Activated CD4-positive, CD25-positive, alpha-beta regulatory T cell (primary cell): ENCODE results near the gene ZNF710.

Experiments used
- DNase-seq, 4 experiments: peaks; one replicate each; lab custom pipeline; 2025; lab: John Stamatoyannopoulos, UW

The ZNF710 gene

GRCh38 chr15:90018216-90018831 lies 17.2 kb downstream of the ZNF710 start:
- no peak for DNase-seq

GRCh38 chr15:90019611-90020010 lies 18.5 kb downstream of the ZNF710 start:
- DNase-seq: no peak

DNA sequence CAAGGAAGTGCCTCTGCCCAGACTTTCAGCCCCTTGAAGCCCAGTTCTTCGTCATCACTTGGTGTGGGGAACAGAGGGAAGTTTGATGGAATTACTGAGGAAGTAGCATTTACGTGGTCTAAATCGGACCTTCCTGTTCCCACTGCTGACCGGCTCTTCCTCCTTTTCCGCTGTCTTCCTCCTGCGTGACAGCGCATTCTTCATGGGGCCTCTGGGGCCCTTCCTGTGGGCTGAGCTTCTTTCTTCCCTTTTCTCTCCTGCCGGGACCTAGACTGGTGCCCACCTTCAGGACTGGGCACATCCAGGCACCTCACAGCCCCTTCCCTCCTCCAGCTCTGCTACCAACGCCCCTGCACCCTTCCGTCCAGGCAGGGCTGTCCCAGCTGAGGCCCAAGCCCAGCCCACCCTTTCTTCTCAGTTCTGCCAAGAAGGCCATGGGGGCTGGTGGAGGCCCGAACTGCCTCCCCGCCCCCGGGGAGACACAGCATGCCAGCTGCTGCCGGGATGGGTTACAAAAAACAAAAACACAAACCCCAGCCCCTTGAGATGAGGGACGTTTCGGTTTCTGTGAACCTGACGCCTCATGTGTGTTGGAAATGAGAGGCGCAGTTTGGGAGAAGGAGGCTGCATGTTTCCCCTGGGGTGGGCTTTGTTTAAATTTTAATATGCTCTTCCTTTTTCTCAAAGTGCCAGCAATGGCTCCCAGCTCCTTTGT lies 19.1 kb downstream of the ZNF710 start:
- DNase-seq: no peak

DNA sequence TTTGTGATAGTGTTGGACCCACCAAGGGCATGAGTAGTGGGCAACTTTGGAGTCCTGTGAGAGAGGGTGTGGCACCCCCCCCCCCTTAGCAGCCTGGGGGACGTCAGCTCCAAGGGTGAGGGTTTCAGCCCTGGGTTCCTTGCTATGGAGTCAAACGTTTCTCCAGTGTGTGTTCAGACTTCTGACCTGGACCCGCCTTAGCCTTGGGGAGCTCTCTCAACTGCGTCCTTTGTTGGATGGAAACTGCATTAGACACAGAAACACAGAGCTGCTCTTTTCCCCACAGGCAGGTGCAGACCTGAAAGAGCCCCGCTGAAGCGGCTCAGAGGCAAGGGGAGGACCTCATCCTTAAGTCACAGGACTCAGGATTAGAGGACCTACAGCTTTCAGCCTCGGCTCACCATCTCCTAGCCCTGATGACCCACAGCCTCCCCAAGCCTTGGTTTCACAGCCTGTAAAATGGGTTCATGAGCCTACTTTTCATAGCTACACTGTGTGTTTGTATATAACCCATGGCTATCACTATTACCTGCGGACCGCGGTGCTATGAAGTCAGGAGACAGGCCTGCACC lies 19.9 kb downstream of the ZNF710 start:
- DNase-seq: no peak

DNA sequence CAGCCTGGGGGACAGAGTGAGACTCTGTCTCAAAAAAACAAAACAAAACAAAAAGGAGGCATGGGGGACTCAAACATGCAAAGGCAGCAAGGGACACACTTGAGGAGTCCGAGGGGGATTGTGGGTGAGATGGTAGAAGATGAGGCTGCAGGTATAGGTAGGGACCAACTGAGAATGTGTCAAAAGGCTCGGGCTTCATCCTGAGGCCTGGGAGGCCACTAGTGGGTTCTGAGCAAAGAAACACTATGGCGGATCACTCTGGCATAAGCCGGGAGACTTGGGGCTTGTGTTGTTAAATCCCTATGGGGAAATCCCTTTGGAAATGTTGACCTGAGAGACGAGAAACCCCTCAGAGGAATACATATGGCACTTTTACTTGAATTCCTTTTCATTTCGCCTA lies 21.2 kb downstream of the ZNF710 start:
- no peak for DNase-seq

GRCh38 chr15:90022905-90023700 lies 22.0 kb downstream of the ZNF710 start:
- no peak for DNase-seq

GRCh38 chr15:90024406-90024805 lies 23.3 kb downstream of the ZNF710 start:
- no peak for DNase-seq

GRCh38 chr15:90025489-90026033 lies 24.4 kb downstream of the ZNF710 start:
- DNase-seq: no peak

DNA sequence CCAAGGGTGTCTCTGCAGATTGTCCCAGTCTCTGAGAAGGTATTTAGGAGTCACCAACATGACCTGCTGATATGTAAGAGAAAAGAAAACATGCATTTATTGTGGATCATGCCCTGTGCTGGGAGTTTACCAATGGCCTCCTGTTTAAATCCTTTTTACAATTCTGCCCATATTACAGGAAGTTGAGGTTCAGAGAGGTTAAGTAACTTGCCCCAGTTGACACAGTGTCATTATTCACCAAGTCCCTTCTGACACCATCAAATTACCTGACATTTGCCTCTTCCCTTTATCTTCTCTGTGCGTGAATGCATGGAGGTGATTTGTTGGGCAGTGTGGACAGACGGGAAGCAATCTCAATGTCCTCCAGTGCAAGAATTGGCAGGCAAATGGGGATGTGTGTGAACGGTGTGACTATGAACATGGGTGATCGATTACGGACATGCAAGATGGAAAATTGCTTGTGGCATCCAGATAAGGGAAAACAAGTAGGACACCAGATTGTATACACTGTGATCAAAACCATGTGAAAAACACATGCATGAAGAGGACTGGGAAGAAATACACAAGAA lies 27.3 kb downstream of the ZNF710 start:
- no peak for DNase-seq

DNA sequence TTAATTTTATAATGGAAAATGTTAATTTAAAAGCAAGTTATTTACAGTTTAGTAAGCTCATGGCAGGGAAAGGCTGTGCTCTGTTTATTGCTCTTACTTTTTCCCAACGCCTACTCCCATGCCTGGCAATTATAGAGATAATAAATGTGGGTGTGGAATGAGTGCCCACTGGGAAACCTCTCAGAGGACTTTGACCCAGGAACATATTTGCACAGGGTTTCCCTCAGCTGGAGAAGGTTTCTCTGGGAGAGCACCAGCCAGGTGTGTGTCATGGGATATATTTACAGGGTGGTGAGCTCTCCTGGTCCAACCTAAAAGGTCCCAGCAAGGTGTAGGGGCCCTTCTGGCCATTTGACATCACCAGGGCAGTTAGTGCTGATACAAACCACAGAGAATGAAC lies 27.9 kb downstream of the ZNF710 start:
- DNase-seq: no peak

- DNase-seq: no peak
Measured at GRCh38 chr15:90030376-90030775, 29.3 kb downstream of the ZNF710 start.

DNA sequence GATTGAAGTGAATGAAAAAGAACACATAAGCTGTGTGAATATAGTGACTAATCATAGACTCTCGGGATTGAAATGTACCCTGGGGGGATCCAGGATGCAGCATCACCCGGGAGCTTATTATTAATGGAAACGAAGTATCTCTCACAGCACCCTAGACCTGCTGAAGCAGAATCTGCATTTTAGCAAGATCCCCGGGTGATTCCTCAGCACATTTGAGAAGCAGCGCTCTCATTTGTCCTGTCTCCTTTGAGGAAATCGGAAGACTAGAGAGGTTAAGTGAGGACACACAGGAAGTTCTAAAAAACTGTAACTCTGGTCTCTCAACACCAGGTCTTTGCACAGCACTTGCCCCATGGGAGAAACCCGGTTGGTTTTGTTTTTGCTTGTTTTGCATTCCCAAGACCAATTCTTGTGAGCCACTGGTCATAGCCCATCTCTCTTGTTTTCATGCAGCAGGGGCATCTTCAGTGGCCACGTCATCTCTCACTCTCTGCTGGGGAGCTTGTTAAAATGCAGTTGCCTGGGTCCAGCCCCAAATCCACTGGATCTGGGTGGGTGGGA lies 30.2 kb downstream of the ZNF710 start:
- DNase-seq: no peak

DNA sequence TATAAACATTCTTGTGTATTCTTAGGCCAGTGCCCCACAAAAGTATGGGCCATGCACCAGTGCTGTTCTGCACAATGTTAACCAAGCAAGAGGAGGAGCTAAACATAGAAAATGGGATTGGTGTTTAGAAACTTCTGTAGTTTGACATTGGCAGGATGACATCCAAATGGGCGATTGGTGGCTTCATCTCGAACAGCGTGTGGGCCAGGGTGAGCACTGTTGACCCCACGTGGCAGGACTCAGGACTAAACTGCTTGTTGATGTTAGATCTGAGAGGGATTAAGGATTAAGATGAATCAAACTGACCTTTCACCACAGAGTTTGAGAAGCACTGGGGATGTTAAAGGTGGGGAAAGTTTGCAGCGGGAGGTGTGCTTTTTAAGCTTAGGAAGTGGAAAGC lies 31.9 kb downstream of the ZNF710 start:
- DNase-seq: no peak

DNA sequence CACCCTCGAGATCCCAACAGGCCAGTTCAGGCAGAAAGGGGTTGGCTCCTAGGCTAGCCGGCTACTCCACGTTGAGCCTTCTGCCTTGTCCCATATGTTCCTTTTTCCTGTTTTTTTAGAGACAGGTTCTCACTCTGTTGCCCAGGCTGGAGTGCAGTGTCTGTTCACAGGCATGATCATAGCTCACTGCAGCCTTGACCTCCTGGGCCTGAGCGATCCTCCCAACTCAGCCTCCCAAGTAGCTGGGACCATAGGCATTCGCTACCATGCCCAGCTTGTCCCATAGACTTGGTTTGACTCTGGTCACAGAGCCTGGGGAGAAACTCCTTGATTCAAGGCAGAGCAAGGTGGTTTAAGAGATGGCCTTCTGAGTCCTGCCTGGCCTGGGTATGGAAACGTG lies 32.3 kb downstream of the ZNF710 start:
- DNase-seq: no peak

- no peak for DNase-seq
Measured at GRCh38 chr15:90035095-90035839, 34.1 kb downstream of the ZNF710 start.

- no peak for DNase-seq
Measured at GRCh38 chr15:90035840-90036230, 34.7 kb downstream of the ZNF710 start.

DNA sequence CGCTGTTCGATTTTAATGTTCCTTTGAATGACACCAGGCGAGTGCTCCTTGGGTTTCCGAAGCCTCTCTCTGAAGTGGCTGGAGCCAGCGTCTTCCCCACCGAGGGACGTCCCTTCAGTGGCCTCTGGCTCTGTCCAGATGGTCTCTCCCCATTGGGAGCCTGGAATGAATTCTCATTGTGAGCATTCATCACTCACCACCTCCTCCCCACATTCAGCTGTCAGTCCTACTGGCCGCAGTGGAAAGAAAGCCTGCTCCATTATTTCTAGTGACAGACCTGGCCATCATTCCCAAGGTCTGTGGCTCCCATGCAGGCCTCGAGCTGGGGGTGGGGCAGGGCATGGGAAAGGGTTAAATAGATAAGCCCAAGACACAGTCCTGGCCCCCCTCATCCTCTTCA lies 35.2 kb downstream of the ZNF710 start:
- no peak for DNase-seq

GRCh38 chr15:90036806-90037510 lies 35.8 kb downstream of the ZNF710 start:
- DNase-seq: no peak

DNA sequence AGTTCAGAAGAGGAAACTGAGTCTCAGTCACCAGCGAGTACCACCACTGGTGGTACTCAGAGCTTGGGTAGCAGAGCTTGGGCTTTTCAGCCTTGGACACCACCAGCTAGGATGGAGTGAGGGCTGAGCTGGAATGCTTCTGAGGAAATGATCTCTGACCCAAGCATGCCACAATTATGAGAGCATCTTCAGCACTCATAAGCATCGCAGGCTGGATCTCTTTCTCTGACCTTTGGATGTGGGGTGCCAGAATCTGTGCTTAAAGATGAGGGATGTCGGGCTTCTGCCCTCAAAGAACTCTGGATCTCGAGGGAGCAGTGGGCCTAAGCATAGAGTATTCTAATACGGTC lies 36.4 kb downstream of the ZNF710 start:
- no peak for DNase-seq

GRCh38 chr15:90037961-90038631 lies 37.0 kb downstream of the ZNF710 start:
- no peak for DNase-seq
